COLO668 (cell line): Measurements from ENCODE around the gene VEPH1.
A peak's percentile ranks its signal among the peaks of the same experiment; 100 is the strongest.
"Not testable (repeated sequence)": the region's sequence is repeated elsewhere in the genome, so short reads cannot be mapped to it uniquely, and the experiment has no call there.

ENCODE experiments used
- DNase-seq: peaks from one replicate; lab custom pipeline; 2025; ENCODE audit not compliant: unreplicated experiment; lab: John Stamatoyannopoulos, UW

VEPH1 gene

GRCh38 chr3:157354722-157355121 is 148.5 kb downstream of the VEPH1 start:
- no peak for DNase-seq

GRCh38 chr3:157354254-157354653 is 149.0 kb downstream of the VEPH1 start:
- DNase-seq = no peak

GRCh38 chr3:157353652-157354051 is 149.6 kb downstream of the VEPH1 start:
- DNase-seq = no peak

- DNase-seq = no peak
Observed at GRCh38 chr3:157351981-157352380, 151.2 kb downstream of the VEPH1 start.

GRCh38 chr3:157350651-157351050 is 152.6 kb downstream of the VEPH1 start:
- not testable (repeated sequence) for DNase-seq

- not testable (repeated sequence) for DNase-seq
Observed at GRCh38 chr3:157348304-157349075, 154.7 kb downstream of the VEPH1 start.

GRCh38 chr3:157347577-157348303 is 155.5 kb downstream of the VEPH1 start:
- DNase-seq = no peak

- no peak for DNase-seq
Observed at GRCh38 chr3:157336252-157337009, 166.8 kb downstream of the VEPH1 start.

- DNase-seq = peak; percentile 30
Observed at GRCh38 chr3:157335233-157336076, 167.8 kb downstream of the VEPH1 start.

- DNase-seq = no peak
Observed at GRCh38 chr3:157333551-157333991, 169.6 kb downstream of the VEPH1 start.

GRCh38 chr3:157330206-157330605 is 173.0 kb downstream of the VEPH1 start:
- no peak for DNase-seq

GRCh38 chr3:157329551-157329950 is 173.7 kb downstream of the VEPH1 start:
- no peak for DNase-seq

GRCh38 chr3:157327837-157328236 is 175.4 kb downstream of the VEPH1 start:
- DNase-seq = no peak

- no peak for DNase-seq
Observed at GRCh38 chr3:157327018-157327417, 176.2 kb downstream of the VEPH1 start.

GRCh38 chr3:157324869-157325268 is 178.3 kb downstream of the VEPH1 start:
- DNase-seq = not testable (repeated sequence)

GRCh38 chr3:157323360-157323759 is 179.9 kb downstream of the VEPH1 start:
- DNase-seq = no peak

- no peak for DNase-seq
Observed at GRCh38 chr3:157319672-157320071, 183.5 kb downstream of the VEPH1 start.

- no peak for DNase-seq
Observed at GRCh38 chr3:157318639-157319288, 184.5 kb downstream of the VEPH1 start.

GRCh38 chr3:157317895-157318294 is 185.3 kb downstream of the VEPH1 start:
- DNase-seq = no peak

- DNase-seq = no peak
Observed at GRCh38 chr3:157313186-157313585, 190.0 kb downstream of the VEPH1 start.
